GM18867 (cell line): ENCODE results near the gene ADCY4.
A peak's percentile ranks its signal among the peaks of the same experiment; 100 is the strongest.

Experiments used
- ATAC-seq: cut with Tn5 transposase; IDR thresholded peaks from one replicate; pipeline ENCODE4 v1.9.1; 2021; ENCODE audit warnings: mild to moderate bottlenecking, moderate library complexity; ENCODE audit not compliant: unreplicated experiment

ADCY4 gene

DNA sequence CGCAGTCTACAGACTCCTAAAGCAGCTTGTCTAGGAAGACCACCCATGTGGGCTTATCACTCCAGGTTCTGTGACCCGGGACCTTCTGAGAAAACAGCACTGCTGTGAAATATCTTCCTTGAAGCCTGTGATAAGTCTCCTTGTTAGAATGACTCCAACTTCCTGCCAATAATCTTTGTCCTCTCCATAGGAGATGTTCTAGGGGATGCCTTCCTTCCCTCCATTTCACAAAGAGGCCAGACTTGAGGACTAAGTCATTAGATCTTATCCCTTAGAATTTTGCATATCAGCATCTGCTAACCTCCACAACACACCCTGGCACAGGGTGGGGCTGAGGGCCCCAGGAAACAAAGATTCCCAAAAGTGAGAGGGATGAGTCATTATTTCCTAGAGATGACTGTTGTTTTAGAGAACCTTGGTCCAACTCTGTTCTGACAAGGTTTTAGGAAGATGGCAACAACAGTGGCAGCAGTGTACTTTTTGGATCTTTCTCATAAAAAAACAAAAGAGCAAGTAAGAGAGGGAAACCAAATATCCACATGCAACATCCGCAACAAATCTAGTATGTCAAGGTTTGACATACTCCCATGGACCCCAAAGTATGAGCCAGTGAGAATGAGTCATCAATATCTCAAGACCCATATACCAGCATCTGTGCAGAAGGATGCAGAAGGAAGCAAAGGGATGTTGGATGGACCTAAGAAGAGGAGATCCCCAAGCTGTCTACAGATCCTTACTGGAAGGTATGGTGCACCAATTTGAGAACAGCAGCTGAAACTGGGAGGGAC is 17.5 kb downstream of the ADCY4 start:
- no peak for ATAC-seq

DNA sequence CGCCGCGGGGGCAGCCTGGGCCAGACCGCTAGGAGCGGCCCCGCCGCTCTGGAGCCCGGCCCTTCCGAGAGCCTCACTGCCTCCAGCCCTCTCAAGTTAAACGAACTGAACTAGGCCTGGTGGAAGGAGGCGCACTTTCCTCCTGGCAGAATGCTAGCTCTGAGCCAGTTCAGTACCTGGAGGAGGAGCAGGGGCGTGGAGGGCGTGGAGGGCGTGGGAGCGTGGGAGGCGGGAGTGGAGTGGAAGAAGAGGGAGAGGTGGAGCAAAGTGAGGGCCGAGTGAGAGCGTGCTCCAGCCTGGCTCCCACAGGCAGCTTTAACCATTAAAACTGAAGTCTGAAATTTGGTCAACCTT is 18.3 kb downstream of the ADCY4 start:
- ATAC-seq: no peak

DNA sequence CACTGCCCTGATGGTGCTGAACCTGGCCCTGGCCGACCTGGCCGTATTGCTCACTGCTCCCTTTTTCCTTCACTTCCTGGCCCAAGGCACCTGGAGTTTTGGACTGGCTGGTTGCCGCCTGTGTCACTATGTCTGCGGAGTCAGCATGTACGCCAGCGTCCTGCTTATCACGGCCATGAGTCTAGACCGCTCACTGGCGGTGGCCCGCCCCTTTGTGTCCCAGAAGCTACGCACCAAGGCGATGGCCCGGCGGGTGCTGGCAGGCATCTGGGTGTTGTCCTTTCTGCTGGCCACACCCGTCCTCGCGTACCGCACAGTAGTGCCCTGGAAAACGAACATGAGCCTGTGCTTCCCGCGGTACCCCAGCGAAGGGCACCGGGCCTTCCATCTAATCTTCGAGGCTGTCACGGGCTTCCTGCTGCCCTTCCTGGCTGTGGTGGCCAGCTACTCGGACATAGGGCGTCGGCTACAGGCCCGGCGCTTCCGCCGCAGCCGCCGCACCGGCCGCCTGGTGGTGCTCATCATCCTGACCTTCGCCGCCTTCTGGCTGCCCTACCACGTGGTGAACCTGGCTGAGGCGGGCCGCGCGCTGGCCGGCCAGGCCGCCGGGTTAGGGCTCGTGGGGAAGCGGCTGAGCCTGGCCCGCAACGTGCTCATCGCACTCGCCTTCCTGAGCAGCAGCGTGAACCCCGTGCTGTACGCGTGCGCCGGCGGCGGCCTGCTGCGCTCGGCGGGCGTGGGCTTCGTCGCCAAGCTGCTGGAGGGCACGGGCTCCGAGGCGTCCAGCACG is 18.9 kb downstream of the ADCY4 start:
- ATAC-seq: no peak

DNA sequence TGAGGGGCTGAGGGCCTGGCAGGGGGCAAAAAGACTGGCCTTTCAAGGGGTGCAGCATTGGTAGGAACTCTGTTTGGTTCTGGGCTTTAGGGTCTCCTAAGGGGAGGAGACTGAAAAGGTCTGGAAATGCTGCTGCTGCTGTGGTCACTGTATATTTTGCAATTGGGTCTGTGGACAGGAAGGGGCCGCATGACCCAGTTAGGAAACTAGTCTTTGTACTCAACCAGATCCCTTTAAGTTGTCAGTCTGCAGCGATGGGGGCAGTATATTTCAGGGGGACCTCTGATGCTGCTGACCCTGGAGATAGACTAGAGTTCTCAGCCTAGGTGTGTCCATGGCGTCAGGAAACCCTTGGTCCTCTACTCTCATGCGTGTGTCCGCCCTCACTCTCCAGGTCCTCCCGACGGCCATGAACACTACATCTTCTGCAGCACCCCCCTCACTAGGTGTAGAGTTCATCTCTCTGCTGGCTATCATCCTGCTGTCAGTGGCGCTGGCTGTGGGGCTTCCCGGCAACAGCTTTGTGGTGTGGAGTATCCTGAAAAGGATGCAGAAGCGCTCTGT is 19.5 kb downstream of the ADCY4 start:
- no peak for ATAC-seq

DNA sequence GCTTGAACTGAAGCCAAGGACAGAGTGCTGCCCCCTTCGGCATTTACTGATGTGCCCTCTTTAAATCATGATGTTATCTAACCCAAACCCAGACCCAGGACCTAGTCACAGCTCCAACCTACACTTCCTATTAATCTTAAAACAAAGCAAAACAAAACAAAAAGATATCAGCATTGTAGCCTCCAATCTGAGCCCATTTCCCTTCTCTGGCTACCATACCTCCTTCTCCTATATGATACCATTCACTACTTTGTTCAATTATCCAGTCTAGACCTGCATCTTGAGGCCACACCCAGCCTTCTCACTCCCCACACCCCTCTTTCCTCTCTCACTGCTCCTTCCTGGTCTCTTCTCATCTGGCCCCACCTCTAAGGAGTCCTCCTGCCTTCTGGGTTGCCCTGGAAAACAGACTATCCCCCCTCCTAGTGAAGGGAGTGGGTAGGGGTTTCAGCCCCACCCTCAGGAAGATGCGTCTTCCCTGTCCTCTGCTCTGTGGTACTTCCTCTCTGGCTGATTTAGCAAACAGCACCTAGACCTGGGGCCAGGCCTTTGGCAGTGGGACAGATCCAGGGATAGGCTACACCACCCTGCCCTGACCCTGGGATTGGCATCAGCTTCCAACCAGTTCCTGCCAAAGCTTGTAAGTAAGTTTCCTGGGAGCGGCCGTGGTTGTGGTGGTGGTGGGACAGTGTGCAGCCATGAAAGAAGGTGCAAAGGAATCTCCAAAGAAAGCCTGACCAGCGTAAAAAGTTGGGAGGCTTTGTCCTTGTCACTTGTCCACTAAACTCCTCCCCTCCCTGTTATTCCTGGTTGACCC is 20.3 kb downstream of the ADCY4 start:
- no peak for ATAC-seq

DNA sequence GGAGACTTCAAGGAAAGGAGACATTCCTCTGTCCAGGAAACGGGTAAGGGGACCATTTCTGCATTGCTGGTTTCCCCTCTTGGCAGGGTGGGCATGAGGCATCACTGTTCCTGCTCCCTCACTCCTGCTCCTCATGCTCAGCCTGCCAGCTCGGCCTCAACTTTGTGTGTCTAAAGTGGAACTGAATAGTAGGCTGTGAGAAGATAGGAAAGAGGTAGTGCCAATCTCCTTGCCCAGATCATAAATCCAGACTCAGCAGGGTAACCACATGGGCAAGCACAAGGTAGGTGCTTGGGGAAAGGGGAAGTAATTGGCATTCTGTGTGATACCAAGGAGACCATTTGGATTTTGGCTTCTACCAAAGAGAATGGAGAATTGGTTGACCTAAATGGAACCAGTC is 21.0 kb downstream of the ADCY4 start:
- no peak for ATAC-seq

DNA sequence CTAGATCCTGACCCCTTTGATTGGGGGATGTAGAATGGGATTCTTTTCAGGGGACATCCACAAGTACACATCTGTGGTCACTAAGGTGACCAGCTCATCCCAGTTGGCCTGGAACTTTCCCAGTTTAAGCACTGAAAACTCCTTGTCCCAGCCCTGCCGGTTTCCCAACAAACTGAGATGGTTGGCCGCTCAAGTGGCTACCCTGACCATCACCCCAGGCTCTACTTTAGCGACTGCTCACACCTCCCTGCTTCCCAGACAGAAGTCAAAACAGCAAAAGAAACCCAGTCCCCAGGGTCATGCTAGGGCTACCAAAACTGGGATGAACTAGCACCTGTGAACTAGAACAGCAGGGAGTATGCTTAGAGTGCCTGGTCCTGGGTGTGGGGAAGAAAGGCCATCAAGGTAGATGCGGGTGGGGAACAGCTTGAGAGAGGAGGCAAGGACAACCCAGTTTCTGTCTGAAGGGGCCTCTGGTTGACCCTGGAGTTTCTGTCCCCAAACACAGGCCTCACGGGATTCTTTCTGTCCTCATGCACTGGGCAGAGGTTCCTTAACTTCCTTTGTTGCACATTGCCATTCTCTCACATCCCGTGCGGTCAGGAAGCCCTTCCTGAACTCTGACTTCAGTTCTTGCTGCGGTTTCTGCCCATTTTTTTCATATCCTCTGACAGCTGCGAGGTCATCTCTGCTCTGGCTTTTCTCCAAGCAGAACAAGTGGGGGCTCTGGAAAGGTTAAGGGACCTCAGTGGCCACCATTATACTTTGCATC is 21.9 kb downstream of the ADCY4 start:
- ATAC-seq: no peak

DNA sequence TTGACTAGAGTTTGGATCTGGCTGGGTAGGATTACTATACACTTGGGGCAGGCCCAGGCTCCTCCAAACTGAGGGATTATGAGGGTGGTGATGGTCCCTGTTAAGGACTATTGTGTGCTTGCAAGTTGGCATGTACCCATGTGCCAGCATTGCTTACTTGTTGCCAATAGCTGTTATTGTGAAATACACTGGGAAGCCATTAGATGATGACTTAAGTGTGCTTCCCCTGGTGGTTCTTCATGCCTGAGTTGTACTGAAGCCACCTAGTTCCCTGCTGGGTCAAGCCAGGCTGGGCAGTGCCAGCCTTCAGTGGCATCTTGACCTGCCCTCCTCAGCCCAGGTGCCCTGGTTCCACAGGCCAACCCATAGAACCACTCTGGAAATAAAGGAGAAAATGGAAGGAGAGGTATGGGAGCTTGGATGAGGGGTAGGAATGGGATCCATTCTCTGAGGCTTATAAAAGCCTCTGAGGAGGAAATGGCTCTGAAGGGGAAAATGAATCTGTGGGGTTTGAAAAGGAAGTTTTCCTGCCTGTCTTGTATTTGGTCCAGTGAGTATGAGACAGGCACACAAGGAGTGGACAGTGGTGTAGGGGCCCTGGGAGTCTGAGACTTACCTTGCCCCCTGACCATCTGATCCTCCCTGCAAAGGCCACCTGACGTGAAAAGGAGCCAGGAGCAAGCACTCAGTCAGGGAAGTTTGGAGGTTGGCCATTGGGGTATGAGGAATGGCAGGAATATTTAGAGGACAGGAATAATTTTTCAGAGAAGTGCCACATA is 22.8 kb downstream of the ADCY4 start:
- ATAC-seq: no peak

DNA sequence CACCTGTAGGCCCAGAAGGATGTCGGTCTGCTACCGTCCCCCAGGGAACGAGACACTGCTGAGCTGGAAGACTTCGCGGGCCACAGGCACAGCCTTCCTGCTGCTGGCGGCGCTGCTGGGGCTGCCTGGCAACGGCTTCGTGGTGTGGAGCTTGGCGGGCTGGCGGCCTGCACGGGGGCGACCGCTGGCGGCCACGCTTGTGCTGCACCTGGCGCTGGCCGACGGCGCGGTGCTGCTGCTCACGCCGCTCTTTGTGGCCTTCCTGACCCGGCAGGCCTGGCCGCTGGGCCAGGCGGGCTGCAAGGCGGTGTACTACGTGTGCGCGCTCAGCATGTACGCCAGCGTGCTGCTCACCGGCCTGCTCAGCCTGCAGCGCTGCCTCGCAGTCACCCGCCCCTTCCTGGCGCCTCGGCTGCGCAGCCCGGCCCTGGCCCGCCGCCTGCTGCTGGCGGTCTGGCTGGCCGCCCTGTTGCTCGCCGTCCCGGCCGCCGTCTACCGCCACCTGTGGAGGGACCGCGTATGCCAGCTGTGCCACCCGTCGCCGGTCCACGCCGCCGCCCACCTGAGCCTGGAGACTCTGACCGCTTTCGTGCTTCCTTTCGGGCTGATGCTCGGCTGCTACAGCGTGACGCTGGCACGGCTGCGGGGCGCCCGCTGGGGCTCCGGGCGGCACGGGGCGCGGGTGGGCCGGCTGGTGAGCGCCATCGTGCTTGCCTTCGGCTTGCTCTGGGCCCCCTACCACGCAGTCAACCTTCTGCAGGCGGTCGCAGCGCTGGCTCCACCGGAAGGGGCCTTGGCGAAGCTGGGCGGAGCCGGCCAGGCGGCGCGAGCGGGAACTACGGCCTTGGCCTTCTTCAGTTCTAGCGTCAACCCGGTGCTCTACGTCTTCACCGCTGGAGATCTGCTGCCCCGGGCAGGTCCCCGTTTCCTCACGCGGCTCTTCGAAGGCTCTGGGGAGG is 23.9 kb downstream of the ADCY4 start, which contains the start of gene LTB4R:
TSS of gene LTB4R (plus strand) at position 857 of the 959 bp plus-strand sequence. CDS start 4,150 bp downstream, outside the sequence.
- ATAC-seq: peak; percentile 63

DNA sequence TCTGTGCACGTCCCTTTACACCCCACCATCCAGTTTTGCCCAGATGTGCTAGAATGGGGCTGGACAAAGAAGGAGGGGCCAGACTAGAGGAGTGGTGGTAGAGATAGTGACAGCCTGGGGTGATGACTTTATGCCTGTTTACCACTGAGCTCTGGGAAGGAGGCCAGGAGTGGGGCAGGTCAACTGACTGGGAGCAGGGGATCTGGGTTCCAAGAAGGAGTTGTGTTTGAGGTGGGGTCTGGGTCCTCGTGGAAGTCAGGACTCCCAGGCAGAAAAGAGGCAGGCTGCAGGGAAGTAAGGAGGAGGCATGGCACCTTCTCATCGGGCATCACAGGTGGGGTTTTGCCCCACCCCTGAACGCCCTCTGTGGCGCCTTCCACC is 24.6 kb downstream of the ADCY4 start:
- no peak for ATAC-seq

DNA sequence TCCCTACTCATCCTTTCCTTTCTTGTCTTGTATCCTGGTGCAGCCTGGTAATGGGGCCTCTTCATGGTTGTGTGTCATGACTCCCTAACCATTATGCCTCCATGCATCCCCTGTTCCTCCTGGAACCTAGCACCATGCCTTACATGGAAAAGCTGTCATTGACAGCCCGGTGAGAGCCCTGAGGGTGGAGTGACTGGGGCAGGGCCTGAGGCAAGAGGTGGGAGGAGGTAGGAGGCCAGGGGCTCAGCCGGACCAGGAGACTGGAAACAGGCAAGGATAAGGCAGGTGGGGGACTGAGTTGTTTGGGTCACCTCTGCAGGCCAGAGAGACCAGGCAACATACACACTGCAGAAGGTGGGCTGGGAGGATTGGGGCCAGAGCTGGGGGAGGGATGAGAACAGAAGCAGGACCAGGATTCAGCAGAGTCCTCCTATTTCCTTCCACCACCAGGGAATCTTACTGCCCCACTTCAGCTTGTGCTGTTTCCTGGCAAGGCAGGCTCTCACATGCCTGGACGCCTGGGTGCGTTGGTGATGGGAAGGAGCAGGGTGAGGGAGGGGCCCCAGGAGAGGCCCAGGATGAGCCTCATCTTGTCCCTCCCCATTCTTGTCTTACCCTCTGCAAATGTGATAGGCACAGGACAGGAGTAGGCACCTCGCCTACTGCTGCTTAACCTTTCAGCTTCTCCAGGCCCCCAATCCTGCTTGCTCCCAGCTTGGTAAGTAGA is 25.2 kb downstream of the ADCY4 start, which contains the start of gene LTB4R2:
TSS of gene LTB4R2 (plus strand) at position 603 of the 727 bp plus-strand sequence. CDS start 525 bp downstream, outside the sequence.
- no peak for ATAC-seq

DNA sequence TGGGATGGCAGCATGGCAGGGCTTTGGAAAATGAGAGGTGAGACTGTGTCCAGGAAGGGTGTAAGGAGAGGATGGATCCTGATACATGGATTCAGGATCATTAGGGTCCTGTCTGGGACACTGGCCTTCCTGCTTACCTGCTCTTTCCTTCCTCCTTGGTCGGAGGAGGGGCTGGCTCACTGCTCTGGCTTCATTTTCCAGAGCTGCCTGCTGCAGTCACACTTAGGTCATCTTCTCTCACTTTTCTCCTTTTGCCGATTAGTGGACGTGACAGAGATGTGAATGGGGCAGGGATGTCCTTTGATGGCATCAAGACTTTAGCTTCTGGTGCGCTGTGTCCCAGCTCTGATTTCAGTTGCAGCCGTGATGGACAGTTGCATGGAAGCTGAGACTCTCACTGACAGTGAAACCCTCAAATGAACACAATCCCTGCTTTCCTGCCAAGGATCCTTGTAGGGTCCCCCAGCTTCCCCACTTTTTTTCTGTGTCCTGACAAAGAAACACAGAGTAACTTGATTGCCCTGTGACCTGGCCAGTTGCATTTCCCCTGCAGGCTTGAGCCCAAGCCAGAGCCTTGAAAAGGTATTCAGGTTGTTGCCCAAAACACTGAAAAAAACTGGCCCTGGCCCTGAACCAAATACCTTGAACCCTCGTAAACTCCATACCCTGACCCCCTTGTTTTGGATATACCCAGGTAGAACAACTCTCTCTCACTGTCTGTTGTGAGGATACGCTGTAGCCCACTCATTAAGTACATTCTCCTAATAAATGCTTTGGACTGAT is 26.3 kb downstream of the ADCY4 start:
- ATAC-seq: no peak

DNA sequence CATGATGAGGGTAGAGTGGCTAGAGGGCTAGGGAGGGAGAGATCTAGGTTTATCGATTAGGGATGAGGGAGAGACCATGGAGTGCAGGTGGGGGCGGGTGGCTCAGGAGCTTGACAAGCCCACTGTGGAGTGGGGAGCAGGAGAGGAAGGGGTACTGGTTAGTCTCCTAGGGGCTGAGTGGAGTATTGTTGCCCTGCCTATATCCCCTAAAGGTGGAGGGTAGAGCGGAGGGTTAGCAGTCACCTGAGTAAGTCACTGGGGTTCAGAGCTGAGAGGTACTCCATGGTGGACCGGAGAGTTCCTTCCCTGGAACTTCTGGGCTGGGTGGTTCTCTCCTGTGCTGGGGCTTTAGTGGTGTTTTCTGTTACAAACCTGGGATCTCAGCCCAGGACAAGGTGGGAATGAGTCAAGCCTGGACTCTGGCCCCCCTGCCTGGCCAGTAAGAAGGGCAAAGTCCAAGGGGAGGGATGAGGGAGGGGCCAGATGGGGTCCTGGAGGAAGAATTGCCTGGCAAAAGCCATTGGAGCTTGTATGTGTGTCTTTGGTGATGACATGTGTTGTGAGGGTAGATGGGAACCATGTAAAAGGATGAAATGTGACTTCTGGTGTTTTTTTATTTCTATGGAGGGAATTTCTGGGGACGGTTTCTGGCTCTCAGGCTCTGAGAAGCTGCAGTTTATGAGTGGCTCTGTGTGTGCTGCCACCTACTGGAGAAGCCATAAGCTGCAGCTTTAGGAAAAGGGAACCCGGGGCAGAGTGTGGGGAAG is 27.1 kb downstream of the ADCY4 start, which contains the start of gene CIDEB:
TSS of gene CIDEB (minus strand) at position 403 of the 767 bp plus-strand sequence. CDS start at position 284, 119 bp downstream.
- no peak for ATAC-seq

DNA sequence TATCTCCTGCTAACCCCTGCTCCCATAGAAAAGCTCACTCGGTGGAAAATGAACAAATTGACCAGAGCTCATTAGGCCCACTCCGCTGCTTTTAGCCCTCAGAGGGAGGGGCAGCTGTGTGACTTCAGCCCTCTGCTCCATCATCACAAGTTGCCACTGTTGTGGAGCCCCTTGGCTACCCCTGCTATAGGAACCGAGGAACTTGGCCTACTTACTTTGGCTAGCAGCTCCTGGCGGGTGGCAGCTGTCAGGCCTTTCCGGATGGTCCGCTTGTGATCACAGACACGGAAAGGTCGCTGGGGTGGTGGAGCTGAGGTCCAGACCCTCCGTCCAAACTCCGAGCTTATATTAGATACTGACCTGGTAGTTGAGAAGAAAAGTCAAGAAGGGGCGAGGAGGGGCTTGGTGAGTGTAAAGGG is 27.7 kb downstream of the ADCY4 start:
- no peak for ATAC-seq

DNA sequence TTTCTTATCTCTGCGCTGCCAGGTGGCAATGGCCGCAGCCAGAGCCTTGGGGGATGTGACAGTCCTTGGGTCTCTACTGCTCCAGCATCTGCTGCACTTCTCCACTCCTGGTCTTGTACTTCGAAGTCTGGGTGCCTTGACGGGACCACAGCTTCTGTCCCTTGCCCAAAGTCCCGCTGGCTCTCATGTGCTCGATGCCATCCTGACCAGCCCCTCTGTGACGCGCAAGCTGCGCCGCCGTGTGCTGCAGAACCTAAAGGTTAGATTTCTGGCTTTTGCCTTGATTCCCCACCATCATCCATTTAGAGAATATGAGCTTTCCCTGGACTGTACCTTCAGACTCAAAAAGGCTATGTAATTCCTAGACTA is 30.9 kb downstream of the ADCY4 start:
- no peak for ATAC-seq
